ENCODE data around the gene PRR16.

Gene PRR16

GRCh38 chr5:120610145-120610544 lies 146.0 kb downstream of the PRR16 start:
- no peak for DNase-seq (ENCODE audit: low read depth)
- H3K4me3 ChIP-seq (ENCODE audit: low read depth, low read length), result no peak overlapping the region
- TF ChIP-seq CTCF (IDR thresholded peaks at IDR 0.05; ENCODE audit: low read depth, low read length), result no peak
- no peak for TF ChIP-seq MAX (IDR thresholded peaks at IDR 0.05; ENCODE audit: low read depth, low read length)
- TF ChIP-seq MYC (IDR thresholded peaks at IDR 0.05; ENCODE audit: low read depth, low read length), result no peak
- no peak for TF ChIP-seq POLR2A (IDR thresholded peaks at IDR 0.05; ENCODE audit: extremely low read depth, insufficient read length)

GRCh38 chr5:120613729-120614128 lies 149.6 kb downstream of the PRR16 start:
- H3K4me3 ChIP-seq (ENCODE audit: low read depth, low read length), result no peak overlapping the region
- no peak for DNase-seq (ENCODE audit: low read depth)
- TF ChIP-seq MYC (IDR thresholded peaks at IDR 0.05; ENCODE audit: low read depth, low read length), result no peak
- TF ChIP-seq CTCF (IDR thresholded peaks at IDR 0.05; ENCODE audit: low read depth, low read length), result no peak
- no peak for TF ChIP-seq POLR2A (IDR thresholded peaks at IDR 0.05; ENCODE audit: extremely low read depth, insufficient read length)
- TF ChIP-seq MAX (IDR thresholded peaks at IDR 0.05; ENCODE audit: low read depth, low read length), result no peak

GRCh38 chr5:120614531-120615180 lies 150.6 kb downstream of the PRR16 start:
- no peak for DNase-seq (ENCODE audit: low read depth)
- no peak overlapping the region for H3K4me3 ChIP-seq (ENCODE audit: low read depth, low read length)
- TF ChIP-seq MAX (IDR thresholded peaks at IDR 0.05; ENCODE audit: low read depth, low read length), result no peak
- TF ChIP-seq CTCF (IDR thresholded peaks at IDR 0.05; ENCODE audit: low read depth, low read length), result no peak
- TF ChIP-seq MYC (IDR thresholded peaks at IDR 0.05; ENCODE audit: low read depth, low read length), result no peak
- no peak for TF ChIP-seq POLR2A (IDR thresholded peaks at IDR 0.05; ENCODE audit: extremely low read depth, insufficient read length)

GRCh38 chr5:120615967-120616645 lies 152.0 kb downstream of the PRR16 start:
- no peak for DNase-seq (ENCODE audit: low read depth)
- no peak overlapping the region for H3K4me3 ChIP-seq (ENCODE audit: low read depth, low read length)
- no peak for TF ChIP-seq CTCF (IDR thresholded peaks at IDR 0.05; ENCODE audit: low read depth, low read length)
- TF ChIP-seq POLR2A (IDR thresholded peaks at IDR 0.05; ENCODE audit: extremely low read depth, insufficient read length), result no peak
- no peak for TF ChIP-seq MYC (IDR thresholded peaks at IDR 0.05; ENCODE audit: low read depth, low read length)
- TF ChIP-seq MAX (IDR thresholded peaks at IDR 0.05; ENCODE audit: low read depth, low read length), result no peak

GRCh38 chr5:120621339-120621738 lies 157.2 kb downstream of the PRR16 start:
- no peak overlapping the region for H3K4me3 ChIP-seq (ENCODE audit: low read depth, low read length)
- no peak for TF ChIP-seq MAX (IDR thresholded peaks at IDR 0.05; ENCODE audit: low read depth, low read length)
- no peak for TF ChIP-seq POLR2A (IDR thresholded peaks at IDR 0.05; ENCODE audit: extremely low read depth, insufficient read length)
- TF ChIP-seq MYC (IDR thresholded peaks at IDR 0.05; ENCODE audit: low read depth, low read length), result no peak
- no peak for TF ChIP-seq CTCF (IDR thresholded peaks at IDR 0.05; ENCODE audit: low read depth, low read length)
- no peak for DNase-seq (ENCODE audit: low read depth)
